Mesodermal cell (in vitro differentiated cells): ENCODE data around the gene PRKAB1.

ENCODE experiments used
- H3K27ac ChIP-seq: 2 replicates; pipeline ENCODE4 v1.7.0; 2013; ENCODE audit warnings: mild to moderate bottlenecking, low read depth, low read length, moderate library complexity; ENCODE audit not compliant: severe bottlenecking
- H3K36me3 ChIP-seq: 2 replicates; pipeline ENCODE4 v1.7.1; 2013; ENCODE audit warnings: mild to moderate bottlenecking, low read length, moderate library complexity; ENCODE audit not compliant: control insufficient read depth, insufficient read depth
- H3K4me1 ChIP-seq: one replicate; pipeline ENCODE4 v1.7.1; 2013; ENCODE audit warnings: mild to moderate bottlenecking, low read length; ENCODE audit not compliant: insufficient read depth, control insufficient read depth, poor library complexity, severe bottlenecking
- H3K4me3 ChIP-seq: 2 replicates; pipeline ENCODE4 v1.7.0; 2013; ENCODE audit warnings: low read length, control low read depth, mild to moderate bottlenecking; ENCODE audit not compliant: insufficient read depth, poor library complexity, severe bottlenecking; ENCODE audit errors: extremely low read depth
- H3K9me3 ChIP-seq: 2 replicates; pipeline ENCODE4 v1.7.1; 2013; ENCODE audit warnings: mild to moderate bottlenecking, low read length, moderate library complexity; ENCODE audit not compliant: control insufficient read depth
- WGBS, 2 experiments: methylation state at CpG; one replicate each; pipeline ENCODE4 v1.1.5; 2013; ENCODE audit warnings: missing lambda C conversion rate in 2 of 2; ENCODE audit not compliant: insufficient coverage in 2 of 2; 5-methylcytosine and 5-hydroxymethylcytosine counted together

PRKAB1 gene

GRCh38 chr12:119712721-119713120 is 44.8 kb downstream of the PRKAB1 start:
- Histone ChIP-seq H3K36me3 (peaks cover 78% of the 10 kb centered on the region), H3K4me3 (no peak overlapping the region), H3K9me3 (no peaks in the 10 kb centered on the region), H3K4me1 (peaks cover 7% of the 10 kb centered on the region), H3K27ac (no peak overlapping the region)
- 96 to 97% methylated on average over 11 of the region's 11 CpGs for WGBS, 2 experiments

GRCh38 chr12:119713551-119714031 is 45.7 kb downstream of the PRKAB1 start:
- Histone ChIP-seq H3K9me3 (no peaks in the 10 kb centered on the region), H3K4me1 (peaks cover 7% of the 10 kb centered on the region), H3K27ac (no peak overlapping the region), H3K36me3 (peaks cover 76% of the 10 kb centered on the region), H3K4me3 (no peak overlapping the region)
- WGBS, 2 experiments, result 94 to 100% methylated on average over 7 to 8 of the region's 8 CpGs

GRCh38 chr12:119714614-119715267 is 46.8 kb downstream of the PRKAB1 start:
- WGBS, 2 experiments, result 100% methylated on average over 1 of the region's 4 CpGs
- no peak overlapping the region for H3K4me3 ChIP-seq
- H3K27ac ChIP-seq, result no peak overlapping the region
- peaks cover 7% of the 10 kb centered on the region for H3K4me1 ChIP-seq
- H3K36me3 ChIP-seq, result peaks cover 70% of the 10 kb centered on the region
- no peaks in the 10 kb centered on the region for H3K9me3 ChIP-seq

GRCh38 chr12:119715268-119715620 is 47.3 kb downstream of the PRKAB1 start:
- H3K36me3 ChIP-seq, result peaks cover 68% of the 10 kb centered on the region

GRCh38 chr12:119718141-119718540 is 50.2 kb downstream of the PRKAB1 start:
- peaks cover 48% of the 10 kb centered on the region for H3K36me3 ChIP-seq

More at GRCh38 chr12:119715268-119715620, 47.3 kb downstream of the PRKAB1 start:
- Histone ChIP-seq H3K4me3 (no peak overlapping the region), H3K9me3 (no peaks in the 10 kb centered on the region), H3K27ac (no peak overlapping the region), H3K4me1 (peaks cover 7% of the 10 kb centered on the region)
- WGBS, 2 experiments, result 92 to 95% methylated on average over 3 of the region's 3 CpGs

GRCh38 chr12:119720349-119720748 is 52.4 kb downstream of the PRKAB1 start:
- Histone ChIP-seq H3K9me3 (no peaks in the 10 kb centered on the region), H3K4me1 (peaks cover 7% of the 10 kb centered on the region), H3K4me3 (no peak overlapping the region), H3K27ac (no peak overlapping the region), H3K36me3 (peaks cover 30% of the 10 kb centered on the region)

More at GRCh38 chr12:119718141-119718540, 50.2 kb downstream of the PRKAB1 start:
- H3K27ac ChIP-seq, result no peak overlapping the region
- H3K9me3 ChIP-seq, result no peaks in the 10 kb centered on the region
- H3K4me3 ChIP-seq, result no peak overlapping the region
- H3K4me1 ChIP-seq, result peaks cover 7% of the 10 kb centered on the region
- 97 to 98% methylated on average over 15 to 17 of the region's 17 CpGs for WGBS, 2 experiments

- WGBS, 2 experiments, result 90 to 96% methylated on average over 3 of the region's 4 CpGs
- H3K4me3 ChIP-seq, result no peak overlapping the region
- H3K36me3 ChIP-seq, result peaks cover 31% of the 10 kb centered on the region
These were observed 53.4 kb downstream of the PRKAB1 start for GRCh38 chr12:119721306-119721705.

GRCh38 chr12:119725523-119725922 is 57.6 kb downstream of the PRKAB1 start:
- Histone ChIP-seq H3K4me1 (no peaks in the 10 kb centered on the region), H3K9me3 (no peaks in the 10 kb centered on the region), H3K4me3 (no peak overlapping the region), H3K36me3 (peaks cover 48% of the 10 kb centered on the region), H3K27ac (no peak overlapping the region)
- 100% methylated on average over 1 to 3 of the region's 4 CpGs for WGBS, 2 experiments

More at GRCh38 chr12:119721306-119721705, 53.4 kb downstream of the PRKAB1 start:
- H3K9me3 ChIP-seq, result no peaks in the 10 kb centered on the region
- no peak overlapping the region for H3K27ac ChIP-seq
- H3K4me1 ChIP-seq, result no peaks in the 10 kb centered on the region

GRCh38 chr12:119727600-119728443 is 59.9 kb downstream of the PRKAB1 start:
- Histone ChIP-seq H3K4me1 (no peaks in the 10 kb centered on the region), H3K36me3 (peaks cover 48% of the 10 kb centered on the region), H3K27ac (no peak overlapping the region), H3K9me3 (no peaks in the 10 kb centered on the region), H3K4me3 (no peak overlapping the region)
- WGBS, 2 experiments, result 67 to 100% methylated on average over 1 to 2 of the region's 3 CpGs

GRCh38 chr12:119728444-119728745 is 60.5 kb downstream of the PRKAB1 start:
- Histone ChIP-seq H3K4me1 (no peaks in the 10 kb centered on the region), H3K27ac (no peak overlapping the region), H3K4me3 (no peak overlapping the region), H3K9me3 (no peaks in the 10 kb centered on the region), H3K36me3 (peaks cover 52% of the 10 kb centered on the region)
- WGBS, 2 experiments, result 94 to 96% methylated on average over 5 to 6 of the region's 6 CpGs

GRCh38 chr12:119729871-119730270 is 61.9 kb downstream of the PRKAB1 start:
- Histone ChIP-seq H3K27ac (no peak overlapping the region), H3K4me1 (no peaks in the 10 kb centered on the region), H3K9me3 (no peaks in the 10 kb centered on the region), H3K36me3 (peaks cover 62% of the 10 kb centered on the region), H3K4me3 (no peak overlapping the region)
- WGBS, 2 experiments, result 92 to 97% methylated on average over 5 of the region's 8 CpGs
